ENCODE data around the gene HDDC3. TPM values are rescaled to one million over a fixed set of nuclear protein-coding genes. Genes with fewer than 3 reads are reported as not detected.

Gene HDDC3
- total RNA-seq, 1 experiment from 2014 or later = 19.7 TPM

DNA sequence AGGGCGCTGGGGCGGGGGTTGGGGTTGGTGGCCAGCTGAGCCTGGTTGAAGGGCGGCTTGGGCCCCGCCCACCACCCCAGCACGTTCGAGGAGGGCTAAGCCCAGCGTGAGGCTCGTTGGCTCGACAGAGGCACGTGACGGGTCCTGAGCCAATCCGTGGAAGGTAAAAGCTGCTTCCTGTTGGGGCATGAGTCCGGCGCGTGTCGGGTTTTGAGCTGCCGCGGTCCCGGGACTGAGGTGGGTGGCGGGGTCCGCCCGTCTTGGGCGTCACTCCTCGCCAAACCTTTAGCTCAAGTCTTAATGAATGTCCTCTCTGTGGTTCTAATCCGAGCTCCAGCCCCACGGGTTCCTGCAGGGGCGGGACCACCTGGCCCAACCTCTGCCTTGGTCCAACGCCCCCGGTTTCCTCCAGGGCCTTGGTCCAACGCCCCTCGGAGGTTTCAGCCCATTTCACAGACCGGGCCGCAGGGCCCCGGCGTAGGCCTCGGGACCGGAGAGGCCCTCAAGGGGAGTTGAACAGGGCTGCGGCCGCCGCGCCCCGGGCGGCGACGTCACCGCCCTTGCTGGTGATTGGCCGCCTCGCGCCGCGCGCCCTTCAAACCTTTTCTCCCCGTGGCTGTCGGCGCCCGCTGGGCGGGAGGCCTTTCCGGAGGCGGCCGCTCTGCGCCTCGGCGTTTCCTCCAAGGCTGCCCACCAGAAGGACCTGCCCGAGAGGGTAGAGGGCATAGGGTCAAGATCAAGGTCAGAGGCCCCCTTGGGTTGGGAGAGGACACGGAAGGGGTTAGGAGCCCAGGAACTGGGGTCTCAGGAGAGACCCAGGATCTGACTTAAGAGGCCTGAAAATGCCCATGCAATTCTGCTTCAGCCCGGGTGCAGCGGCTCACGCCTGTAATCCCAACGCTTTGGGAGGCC, 22.6 kb upstream of the HDDC3 start, which contains the start of gene RCCD1:
Gene RCCD1, plus strand, starts transcription at position 173 of the 912 bp plus-strand sequence. CDS start 1,851 bp downstream, outside the sequence.
- peak; percentile 93 for DNase-seq (ENCODE audit: extremely low read depth, low read depth)

DNA sequence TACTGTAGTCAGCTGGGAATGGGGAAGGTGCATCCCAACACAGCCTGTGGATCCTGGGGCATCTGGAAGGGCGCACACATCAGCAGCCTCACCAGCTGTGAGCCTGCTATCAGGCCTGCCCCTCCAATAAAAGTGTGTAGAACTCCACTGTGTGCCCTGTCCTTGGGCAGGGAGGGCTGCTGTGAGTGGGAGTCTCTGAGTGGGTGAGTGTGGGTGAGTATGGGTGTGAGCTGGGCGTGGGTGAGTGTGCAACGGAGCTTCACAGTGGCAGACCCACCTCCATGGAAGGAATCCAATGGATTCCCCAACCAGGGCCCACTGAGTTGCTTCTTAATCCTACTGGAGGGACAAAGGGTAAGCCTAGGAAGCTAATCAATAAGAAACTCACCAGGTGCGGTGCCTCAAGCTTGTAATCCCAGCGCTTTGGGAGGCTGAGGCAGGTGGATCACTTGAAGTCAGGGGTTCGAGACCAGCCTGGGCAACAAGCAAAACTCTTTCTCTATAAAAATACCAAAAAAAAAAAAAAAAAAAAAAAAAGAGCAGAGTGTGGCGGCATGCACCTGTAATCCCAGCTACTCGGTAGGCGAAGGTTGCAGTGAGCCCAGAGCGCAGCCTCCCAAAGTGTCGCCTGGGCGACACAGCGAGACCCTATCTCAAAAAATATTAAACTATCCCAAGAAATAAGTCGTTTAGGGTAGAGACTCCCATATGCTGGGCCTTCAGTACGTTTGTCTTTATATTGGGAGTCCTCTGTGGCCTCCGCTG, 21.8 kb upstream of the HDDC3 start:
- no peak for DNase-seq (ENCODE audit: extremely low read depth, low read depth)

DNA sequence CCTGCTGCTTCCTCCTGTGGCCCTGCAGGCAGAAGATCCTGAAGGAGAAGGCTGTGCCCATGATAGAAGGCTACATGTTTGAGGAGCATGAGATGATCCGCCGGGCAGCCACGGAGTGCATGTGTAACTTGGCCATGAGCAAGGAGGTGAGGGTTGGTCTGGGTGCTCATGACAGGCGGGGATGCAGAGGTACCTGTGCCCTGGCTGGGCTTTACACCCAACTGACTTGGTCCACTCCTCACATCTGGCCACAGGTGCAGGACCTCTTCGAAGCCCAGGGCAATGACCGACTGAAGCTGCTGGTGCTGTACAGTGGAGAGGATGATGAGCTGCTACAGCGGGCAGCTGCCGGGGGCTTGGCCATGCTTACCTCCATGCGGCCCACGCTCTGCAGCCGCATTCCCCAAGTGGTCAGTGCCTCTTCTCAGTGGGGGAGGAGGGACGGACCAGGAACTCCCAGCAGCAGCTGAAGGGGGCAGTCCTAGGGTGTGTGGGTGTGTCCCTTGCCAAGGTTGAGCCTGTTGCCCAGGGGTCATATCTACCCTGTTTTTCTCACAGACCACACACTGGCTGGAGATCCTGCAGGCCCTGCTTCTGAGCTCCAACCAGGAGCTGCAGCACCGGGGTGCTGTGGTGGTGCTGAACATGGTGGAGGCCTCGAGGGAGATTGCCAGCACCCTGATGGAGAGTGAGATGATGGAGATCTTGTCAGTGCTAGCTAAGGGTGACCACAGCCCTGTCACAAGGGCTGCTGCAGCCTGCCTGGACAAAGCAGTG, 20.7 kb upstream of the HDDC3 start:
- no peak for DNase-seq (ENCODE audit: extremely low read depth, low read depth)

DNA sequence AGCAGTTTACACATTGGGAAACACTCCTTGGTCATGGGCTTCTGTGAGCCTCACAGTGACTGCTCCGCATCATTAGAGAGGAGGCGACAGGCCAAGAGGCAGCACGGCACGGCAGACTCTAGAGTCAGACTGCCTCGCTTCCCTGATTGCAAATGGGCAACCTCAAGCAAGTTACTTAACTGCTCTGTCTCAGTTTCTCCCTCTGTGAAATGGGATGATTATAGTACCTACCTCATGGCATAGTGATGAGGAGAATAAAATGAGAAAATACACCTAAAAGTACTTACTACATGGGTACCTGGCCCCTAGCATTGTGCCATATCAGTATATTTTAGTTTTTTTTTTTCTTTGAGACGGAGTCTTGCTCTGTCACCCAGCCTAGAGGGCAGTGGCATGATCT, 18.3 kb upstream of the HDDC3 start:
- no peak for DNase-seq (ENCODE audit: extremely low read depth, low read depth)

GRCh38 chr15:90949979-90950675, 17.8 kb upstream of the HDDC3 start:
- DNase-seq (ENCODE audit: extremely low read depth, low read depth) = no peak

- DNase-seq (ENCODE audit: extremely low read depth, low read depth) = no peak
Observed at GRCh38 chr15:90948506-90948905, 16.2 kb upstream of the HDDC3 start.

DNA sequence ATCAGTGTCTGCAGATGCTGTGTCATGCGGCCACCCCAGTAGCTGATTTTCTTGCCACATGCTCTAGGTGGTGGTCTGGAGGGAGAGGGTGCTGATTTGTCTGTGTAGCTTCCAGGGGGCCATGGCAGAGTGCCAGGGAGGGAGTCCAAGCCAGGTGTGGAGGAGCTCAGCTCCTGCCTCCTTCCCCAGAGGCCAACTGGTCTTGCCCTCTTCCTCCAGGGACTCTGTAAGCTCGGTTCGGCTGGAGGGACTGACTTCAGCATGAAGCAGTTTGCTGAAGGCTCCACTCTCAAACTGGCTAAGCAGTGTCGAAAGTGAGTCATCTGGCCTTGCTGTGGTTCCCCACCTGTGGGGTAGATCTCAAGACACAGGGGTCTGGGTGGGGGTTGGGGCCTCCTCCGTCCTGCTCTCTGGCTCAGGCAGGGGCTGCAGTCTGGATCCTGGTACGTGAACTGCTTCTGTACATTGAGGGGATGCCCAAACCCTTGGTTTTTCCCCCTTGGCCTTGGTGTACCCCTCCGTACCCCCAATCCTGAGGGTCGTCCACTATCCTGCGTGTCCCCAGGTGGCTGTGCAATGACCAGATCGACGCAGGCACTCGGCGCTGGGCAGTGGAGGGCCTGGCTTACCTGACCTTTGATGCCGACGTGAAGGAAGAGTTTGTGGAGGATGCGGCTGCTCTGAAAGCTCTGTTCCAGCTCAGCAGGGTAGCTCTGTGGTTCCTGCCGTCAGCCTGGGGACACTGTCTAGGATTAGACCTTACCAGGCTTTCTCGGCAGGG, 15.4 kb upstream of the HDDC3 start:
- DNase-seq (ENCODE audit: extremely low read depth, low read depth) = no peak

DNA sequence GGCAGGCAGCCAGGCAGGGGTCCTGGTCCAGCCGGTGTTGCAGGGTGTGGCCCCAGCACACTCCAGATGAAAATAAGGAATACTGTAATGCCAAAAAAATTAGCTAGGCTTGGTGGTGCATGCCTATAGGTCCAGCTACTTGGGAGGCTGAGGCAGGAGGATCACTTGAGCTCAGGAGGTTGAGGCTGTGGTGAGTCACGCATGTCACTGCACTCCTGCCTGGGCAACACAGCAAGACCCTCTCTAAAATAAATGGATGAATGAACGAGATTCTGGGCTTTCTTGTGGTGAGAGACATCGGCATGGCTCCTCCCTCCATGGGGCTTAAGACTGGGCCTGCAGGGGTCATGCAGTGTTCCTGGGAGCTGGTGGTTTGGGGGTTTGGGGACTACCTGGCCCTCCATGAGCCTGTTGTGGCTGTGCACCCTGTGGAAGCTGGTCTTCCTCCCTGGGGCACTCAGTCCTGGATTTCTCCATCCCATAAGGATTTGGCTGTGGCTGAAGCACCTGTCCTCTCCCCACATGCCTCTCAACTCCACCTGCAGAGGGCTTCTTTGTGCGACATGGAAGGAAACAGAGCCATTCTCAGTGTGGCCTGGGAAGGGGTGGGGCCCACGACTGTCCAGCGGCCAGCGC, 14.7 kb upstream of the HDDC3 start:
- no peak for DNase-seq (ENCODE audit: extremely low read depth, low read depth)

GRCh38 chr15:90946538-90946937, 14.2 kb upstream of the HDDC3 start:
- DNase-seq (ENCODE audit: extremely low read depth, low read depth) = no peak

- DNase-seq (ENCODE audit: extremely low read depth, low read depth) = no peak
Observed at GRCh38 chr15:90945091-90945490, 12.7 kb upstream of the HDDC3 start.

- DNase-seq (ENCODE audit: extremely low read depth, low read depth) = no peak
Observed at GRCh38 chr15:90942354-90943120, 10.2 kb upstream of the HDDC3 start.

DNA sequence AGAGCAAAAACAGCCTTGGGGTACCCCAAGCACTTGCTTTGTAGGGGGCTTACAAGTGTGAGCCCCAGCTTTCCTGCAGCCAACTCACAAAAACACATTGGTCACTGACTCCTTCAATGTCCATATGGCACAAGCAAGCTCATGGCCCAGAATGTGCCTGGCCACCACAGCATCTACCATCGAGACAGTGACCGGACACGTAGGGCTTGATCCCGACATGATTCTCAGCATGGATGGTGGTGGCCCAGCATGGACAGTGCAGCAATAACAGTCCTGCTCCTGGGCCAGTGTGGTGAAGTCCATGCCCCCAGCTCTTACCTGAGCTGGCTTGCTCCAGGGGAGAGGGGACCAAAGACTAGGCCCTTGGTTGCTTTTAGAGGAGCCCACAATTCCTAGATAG, 8.7 kb upstream of the HDDC3 start:
- DNase-seq (ENCODE audit: extremely low read depth, low read depth) = no peak

DNA sequence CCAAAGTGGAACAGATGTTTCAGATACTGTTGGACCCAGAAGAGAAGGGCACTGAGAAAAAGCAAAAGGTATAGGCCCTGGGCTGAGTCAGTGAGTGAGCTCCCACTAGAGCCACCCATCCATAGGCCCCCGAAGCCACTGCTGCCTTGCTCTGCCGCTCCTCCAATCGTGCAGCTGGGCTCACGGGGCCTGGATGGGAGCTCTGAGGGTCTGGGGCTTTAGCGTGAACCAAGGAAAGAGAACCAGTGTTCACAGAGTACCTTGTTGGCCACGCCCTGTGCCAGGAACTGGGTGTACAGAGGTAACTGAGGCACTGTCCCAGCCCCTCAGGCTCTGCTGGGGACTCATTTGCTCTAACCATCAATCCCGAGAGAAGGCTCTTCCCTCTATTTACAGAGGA, 7.4 kb upstream of the HDDC3 start:
- DNase-seq (ENCODE audit: extremely low read depth, low read depth) = no peak

DNA sequence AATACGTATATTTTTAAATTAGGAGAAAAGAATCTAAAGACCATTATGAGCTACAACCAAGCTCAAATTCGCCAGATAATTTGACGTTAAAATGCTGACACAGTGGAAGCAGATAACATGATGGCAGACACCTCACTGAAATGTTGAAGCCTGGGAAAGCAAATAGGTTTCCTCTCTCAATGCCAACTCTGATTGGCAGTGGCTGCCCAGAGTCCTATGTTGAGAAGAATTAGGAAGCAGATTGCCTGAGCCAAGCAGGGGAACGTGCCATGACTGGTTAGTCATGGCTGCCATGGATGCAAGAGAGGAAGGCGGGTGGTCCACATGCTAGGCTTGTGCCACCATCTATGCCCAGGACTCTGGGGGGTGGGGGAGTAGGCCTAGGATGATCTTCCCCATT, 5.9 kb upstream of the HDDC3 start:
- DNase-seq (ENCODE audit: extremely low read depth, low read depth) = no peak

DNA sequence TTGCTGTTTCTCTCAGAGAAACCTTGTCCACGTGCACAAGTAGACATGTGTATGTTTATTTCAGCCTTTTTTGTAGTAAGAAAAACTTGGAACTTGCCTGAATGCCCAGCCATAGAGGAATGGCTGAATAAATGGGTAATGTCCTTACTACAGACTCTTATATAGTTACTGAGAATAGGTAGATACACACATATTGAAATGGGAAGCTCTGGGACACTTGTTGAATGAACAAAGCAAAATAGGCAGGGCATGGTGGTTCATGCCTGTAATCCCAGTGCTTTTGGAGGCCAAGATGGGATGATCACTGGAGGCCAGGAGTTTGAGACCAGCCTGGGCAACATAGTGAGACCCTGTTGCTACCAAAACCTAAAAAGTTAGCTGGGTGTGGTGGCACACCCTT, 4.5 kb upstream of the HDDC3 start:
- no peak for DNase-seq (ENCODE audit: extremely low read depth, low read depth)

DNA sequence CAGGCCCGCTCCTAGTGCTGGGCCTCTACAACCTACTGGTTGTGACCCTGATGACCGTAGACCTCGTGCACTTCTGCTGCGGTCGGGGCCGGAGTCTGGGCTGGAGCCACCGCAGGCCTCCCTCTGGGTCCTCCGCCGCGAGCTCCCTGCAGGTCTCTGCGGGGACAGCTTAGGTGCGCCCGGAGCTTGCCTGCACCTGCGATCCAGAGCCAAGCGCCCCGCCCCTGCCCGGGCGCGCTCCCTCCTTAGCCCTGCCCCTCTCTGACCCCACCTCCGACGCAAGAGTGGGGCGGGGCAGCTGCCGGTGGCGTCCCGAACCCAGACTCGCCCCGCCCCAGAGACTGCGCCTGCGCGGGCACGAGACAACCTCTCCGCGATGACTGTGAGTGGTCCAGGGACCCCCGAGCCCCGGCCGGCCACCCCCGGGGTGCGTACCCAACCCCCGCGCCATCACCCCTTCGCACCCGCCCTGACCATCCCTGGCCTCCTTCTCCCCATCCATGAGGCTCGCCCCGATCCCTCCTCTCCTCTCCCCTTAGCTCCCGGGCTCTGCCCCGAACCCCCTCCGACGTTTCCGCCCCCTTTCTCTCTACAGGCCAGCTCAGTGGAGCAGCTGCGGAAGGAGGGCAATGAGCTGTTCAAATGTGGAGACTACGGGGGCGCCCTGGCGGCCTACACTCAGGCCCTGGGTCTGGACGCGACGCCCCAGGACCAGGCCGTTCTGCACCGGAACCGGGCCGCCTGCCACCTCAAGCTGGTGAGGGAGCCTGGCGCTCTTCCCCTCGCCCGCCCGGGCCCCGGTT, 2.8 kb upstream of the HDDC3 start, which contains the start of gene UNC45A:
Gene UNC45A, plus strand, starts transcription at position 337 of the 803 bp plus-strand sequence. Its CDS starts 40 bp downstream, at position 377.
- DNase-seq (ENCODE audit: extremely low read depth, low read depth) = peak; percentile 82

DNA sequence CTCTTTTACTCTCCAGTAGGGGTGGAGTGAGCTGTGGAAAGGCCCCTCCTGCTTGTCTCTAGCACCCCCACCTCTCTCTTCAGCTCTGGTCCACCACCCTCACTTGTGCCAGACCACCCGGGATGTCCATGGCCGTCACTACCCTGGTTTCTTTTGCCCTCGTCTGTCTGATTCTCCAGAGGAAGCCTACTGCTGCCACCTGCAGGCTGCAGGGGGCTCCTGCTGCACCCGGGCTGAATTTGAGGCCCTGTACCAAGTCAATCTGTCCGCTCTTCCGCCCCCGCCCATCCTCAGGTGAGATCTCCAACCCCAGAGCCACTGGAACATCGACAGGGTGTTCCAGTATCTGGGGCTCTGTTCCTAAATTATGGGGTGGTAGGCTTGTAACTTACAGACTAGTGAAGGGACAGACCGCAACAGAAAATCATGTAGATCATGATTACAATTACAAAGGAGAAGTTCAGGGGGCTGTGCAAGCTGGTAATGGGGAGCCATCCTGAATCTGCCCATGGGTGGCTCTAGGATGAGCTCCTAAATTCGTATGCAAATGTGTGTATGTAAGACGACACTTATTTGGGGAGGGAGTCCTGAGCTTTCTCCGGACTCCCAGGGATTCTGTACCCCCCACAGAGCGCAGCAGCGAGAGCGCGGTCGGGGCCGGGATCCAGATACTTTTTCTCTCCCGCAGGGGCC, 2.1 kb upstream of the HDDC3 start:
- DNase-seq (ENCODE audit: extremely low read depth, low read depth) = peak; percentile 75

Measured in NCI-H460 (cell line).